ENCODE data around the gene TARDBP. TPM values are rescaled to one million over a fixed set of nuclear protein-coding genes. Genes with fewer than 3 reads are reported as not detected.
"Not testable (repeated sequence)": the region's sequence is repeated elsewhere in the genome, so short reads cannot be mapped to it uniquely, and the experiment has no call there.

The TARDBP gene
- total RNA-seq, 1 donor from 2014 or later: 117 TPM

GRCh38 chr1:11046270-11046566 lies 33.8 kb downstream of the TARDBP start:
- TF ChIP-seq, protein P1, sequence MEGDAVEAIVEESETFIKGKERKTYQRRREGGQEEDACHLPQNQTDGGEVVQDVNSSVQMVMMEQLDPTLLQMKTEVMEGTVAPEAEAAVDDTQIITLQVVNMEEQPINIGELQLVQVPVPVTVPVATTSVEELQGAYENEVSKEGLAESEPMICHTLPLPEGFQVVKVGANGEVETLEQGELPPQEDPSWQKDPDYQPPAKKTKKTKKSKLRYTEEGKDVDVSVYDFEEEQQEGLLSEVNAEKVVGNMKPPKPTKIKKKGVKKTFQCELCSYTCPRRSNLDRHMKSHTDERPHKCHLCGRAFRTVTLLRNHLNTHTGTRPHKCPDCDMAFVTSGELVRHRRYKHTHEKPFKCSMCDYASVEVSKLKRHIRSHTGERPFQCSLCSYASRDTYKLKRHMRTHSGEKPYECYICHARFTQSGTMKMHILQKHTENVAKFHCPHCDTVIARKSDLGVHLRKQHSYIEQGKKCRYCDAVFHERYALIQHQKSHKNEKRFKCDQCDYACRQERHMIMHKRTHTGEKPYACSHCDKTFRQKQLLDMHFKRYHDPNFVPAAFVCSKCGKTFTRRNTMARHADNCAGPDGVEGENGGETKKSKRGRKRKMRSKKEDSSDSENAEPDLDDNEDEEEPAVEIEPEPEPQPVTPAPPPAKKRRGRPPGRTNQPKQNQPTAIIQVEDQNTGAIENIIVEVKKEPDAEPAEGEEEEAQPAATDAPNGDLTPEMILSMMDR (IDR thresholded peaks at IDR 0.05): no peak
- no peaks in the 10 kb centered on the region for H3K36me3 ChIP-seq
- intact Hi-C loops (cut with DNase I): no loop called here
- DNase-seq: no peak
- no peak overlapping the region for H3K27ac ChIP-seq
- H3K27me3 ChIP-seq (ENCODE audit: low read depth): no peaks in the 10 kb centered on the region
- H3K9me3 ChIP-seq: no peaks in the 10 kb centered on the region
- H3K4me1 ChIP-seq: no peaks in the 10 kb centered on the region
- no peak for ATAC-seq
- H3K4me3 ChIP-seq: no peak overlapping the region

DNA sequence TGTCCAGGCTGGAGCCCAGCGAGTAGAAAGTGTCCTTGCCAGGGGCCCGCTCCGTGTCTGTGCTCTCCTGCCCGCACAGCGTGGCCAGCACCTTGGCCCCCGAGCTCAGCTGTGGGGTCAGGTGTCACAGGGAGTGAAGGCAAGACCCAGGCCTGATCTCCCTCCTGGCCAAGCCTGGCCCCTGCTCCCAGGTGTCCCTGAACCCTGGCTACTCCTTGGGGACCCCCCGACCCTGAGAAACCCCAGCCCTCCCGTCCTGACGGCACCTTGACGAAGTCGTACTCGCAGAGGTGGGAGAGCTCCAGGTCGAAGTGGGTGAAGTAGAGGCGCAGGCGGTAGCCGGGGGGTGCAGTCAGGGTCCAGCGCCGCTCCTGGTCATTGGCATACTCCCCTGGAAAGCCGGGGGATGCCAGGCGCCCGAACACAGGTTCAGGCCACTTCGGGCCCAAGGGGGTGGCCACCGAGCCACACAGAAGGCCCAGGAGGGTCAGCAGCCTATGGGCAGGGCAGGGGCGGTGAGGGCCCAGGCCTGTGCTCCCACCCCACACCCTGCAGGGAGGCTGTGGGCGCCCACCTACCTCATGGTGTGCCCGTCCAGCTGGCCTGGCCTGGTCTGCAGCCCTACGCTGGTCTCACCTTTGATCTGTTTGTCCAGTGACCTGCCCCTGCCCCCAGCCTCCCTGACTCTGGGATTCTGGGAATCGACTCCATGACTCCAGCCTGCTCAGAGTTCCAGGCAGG lies 34.3 kb downstream of the TARDBP start, which contains the start of gene MASP2:
MASP2 (minus strand) TSS at position 615 of the 741 bp plus-strand sequence; CDS start at position 583, 32 bp downstream.
- Histone ChIP-seq H3K27ac (no peak within 1 kb of the TSS), H3K4me3 (no peak within 1 kb of the TSS), H3K36me3 (no peaks in the 10 kb centered on the region), H3K27me3 (ENCODE audit: low read depth) (no peaks in the 10 kb centered on the region), H3K4me1 (no peaks in the 10 kb centered on the region), H3K9me3 (no peaks in the 10 kb centered on the region)
- intact Hi-C loops (cut with DNase I): no loop called here
- DNase-seq (peak; percentile 42), ATAC-seq (peak; percentile 18 to 24)
- TF ChIP-seq, protein P1 (IDR thresholded peaks at IDR 0.05): no peak

DNA sequence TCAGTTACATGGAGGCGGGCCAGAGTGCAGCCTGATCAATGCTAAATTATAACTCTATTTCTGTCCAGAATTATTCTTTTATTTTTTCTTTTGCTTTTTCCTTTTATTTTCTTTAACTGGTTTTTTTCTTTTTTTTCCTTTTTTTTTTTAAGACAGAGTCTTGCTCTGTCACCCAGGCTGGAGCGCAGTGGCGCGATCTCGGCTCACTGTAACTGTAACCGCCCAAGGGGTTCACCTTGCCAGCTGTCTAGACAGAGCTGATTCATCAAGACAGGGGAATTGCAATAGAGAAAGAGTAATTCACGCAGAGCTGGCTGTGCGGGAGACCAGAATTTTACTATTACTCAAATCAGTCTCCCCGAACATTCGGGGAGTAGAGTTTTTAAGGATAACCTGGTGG lies 38.7 kb downstream of the TARDBP start:
- H3K27ac ChIP-seq; H3K4me3 ChIP-seq; H3K9me3 ChIP-seq; DNase-seq; ATAC-seq; H3K4me1 ChIP-seq; intact Hi-C loops (cut with DNase I); H3K27me3 ChIP-seq (ENCODE audit: low read depth): not testable (repeated sequence)
- peaks cover 16% of the 10 kb centered on the region for H3K36me3 ChIP-seq

GRCh38 chr1:11051781-11052511 lies 39.5 kb downstream of the TARDBP start:
- peak; percentile 18 for DNase-seq
- intact Hi-C loops (cut with DNase I): no loop called here
- H3K36me3 ChIP-seq: peaks cover 24% of the 10 kb centered on the region
- ATAC-seq: no peak
- H3K4me1 ChIP-seq: no peaks in the 10 kb centered on the region
- H3K27ac ChIP-seq: no peak overlapping the region
- no peaks in the 10 kb centered on the region for H3K9me3 ChIP-seq
- no peak overlapping the region for H3K4me3 ChIP-seq
- H3K27me3 ChIP-seq (ENCODE audit: low read depth): no peaks in the 10 kb centered on the region
- TF ChIP-seq, protein P1 (IDR thresholded peaks at IDR 0.05): no peak

DNA sequence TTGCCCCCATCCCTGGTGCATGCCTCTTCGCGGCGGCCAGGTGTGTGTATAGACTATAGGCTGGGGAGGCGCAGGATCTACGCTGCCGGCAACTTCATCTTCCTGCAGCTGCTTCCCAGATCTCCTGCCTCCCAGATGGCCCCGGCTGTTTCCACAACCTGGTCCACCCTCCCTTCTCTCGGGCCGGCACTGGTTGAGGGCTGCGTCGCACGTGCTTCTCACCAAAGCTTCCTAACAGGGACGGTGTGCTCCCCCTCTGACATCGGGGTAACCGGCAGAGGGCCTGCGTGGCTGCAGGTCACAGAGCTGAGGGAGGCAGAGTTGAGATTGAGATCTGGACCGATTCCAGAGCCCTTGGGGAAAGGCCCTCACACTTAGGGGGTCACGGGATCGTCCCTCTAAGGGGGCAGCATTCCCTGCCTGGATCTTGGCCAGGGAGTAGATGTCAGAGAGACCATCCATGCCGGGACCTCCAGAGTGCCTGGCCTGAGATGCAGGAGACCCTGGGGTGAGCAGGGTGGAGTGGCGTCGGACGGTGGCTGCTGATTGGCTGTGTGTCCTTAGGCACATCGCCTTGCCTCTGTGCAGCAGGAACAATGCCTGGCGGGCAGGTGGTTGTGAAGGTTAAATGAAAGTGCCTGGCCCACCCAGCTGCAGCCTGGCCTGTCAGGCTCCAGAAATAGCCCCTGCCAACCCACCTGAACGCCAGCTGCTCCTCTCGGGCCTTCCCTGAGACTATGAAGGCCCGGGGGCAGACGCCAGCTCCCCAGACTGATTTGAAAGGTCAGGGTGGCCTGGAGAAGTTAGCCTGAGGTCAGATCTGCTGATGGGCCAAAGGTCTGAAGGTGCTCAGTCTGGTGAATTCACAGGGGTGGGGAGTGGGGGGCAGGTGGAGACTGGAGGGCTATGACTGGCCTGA lies 40.6 kb downstream of the TARDBP start:
- DNase-seq (peak; percentile 42), ATAC-seq (no peak)
- TF ChIP-seq, protein P1 (IDR thresholded peaks at IDR 0.05): no peak
- Histone ChIP-seq H3K27ac (no peak overlapping the region), H3K9me3 (no peaks in the 10 kb centered on the region), H3K4me1 (no peaks in the 10 kb centered on the region), H3K4me3 (no peak overlapping the region), H3K27me3 (ENCODE audit: low read depth) (no peaks in the 10 kb centered on the region), H3K36me3 (peaks cover 27% of the 10 kb centered on the region)
- intact Hi-C loops (cut with DNase I): no loop called here
